Muscle layer of colon (tissue), 2 donors: ENCODE results near the gene DYNLRB1.
A peak's percentile ranks its signal among the peaks of the same experiment; 100 is the strongest.

Experiments
- H3K27ac ChIP-seq: one replicate; pipeline ENCODE4 v1.7.0; 2013; ENCODE audit warnings: low read depth, mild to moderate bottlenecking, low read length, moderate library complexity
- H3K27me3 ChIP-seq, 2 donors: one replicate each; pipeline ENCODE4 v1.7.0; 2013; ENCODE audit warnings: low read length in 2 of 2, mild to moderate bottlenecking in 2 of 2; ENCODE audit not compliant: insufficient read depth in 2 of 2, control insufficient read depth in 1 of 2
- H3K36me3 ChIP-seq: one replicate; pipeline ENCODE4 v1.7.0; 2013; ENCODE audit warnings: mild to moderate bottlenecking, low read length; ENCODE audit not compliant: insufficient read depth
- H3K4me1 ChIP-seq: one replicate; pipeline ENCODE4 v1.7.0; 2013; ENCODE audit warnings: mild to moderate bottlenecking, low read length; ENCODE audit not compliant: insufficient read depth
- H3K4me3 ChIP-seq, 2 donors: one replicate each; pipeline ENCODE4 v1.7.0; 2013; ENCODE audit warnings: low read length in 2 of 2, low read depth in 1 of 2, mild to moderate bottlenecking in 1 of 2, moderate library complexity in 1 of 2
- H3K9ac ChIP-seq: one replicate; pipeline ENCODE4 v1.7.0; 2013; ENCODE audit warnings: low read length
- H3K9me3 ChIP-seq: one replicate; pipeline ENCODE4 v1.7.0; 2013; ENCODE audit warnings: mild to moderate bottlenecking, low read length
- donor health status: abdominal sarcoma.
- donor health status: Adenocarcinoma of cecum.

DYNLRB1 gene

DNA sequence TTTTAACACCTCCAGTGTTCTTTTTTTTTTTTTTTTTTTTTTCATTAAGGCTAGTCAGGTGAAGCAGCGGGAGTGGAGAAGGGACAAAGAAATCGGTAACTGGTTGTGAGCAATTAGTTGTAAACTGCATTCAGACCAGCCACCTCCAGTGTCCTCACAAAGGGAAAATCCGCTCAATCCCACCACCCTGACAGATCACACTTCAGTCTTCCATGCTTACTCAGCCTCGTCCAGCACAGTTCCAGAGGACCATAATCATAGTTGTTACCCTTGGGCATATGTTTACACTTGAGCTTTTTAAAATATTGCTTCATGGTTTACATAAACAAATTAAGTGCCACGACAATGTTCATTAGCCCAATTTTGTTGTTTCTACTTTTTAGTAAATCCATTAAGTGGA is 10.2 kb downstream of the DYNLRB1 start:
- Histone ChIP-seq H3K27ac (peak overlapping the region; percentile 59), H3K4me3 (peak overlapping the region in 1 of 2 donors; percentile 25), H3K9ac (no peak overlapping the region), H3K4me1 (peaks cover 50% of the 10 kb centered on the region), H3K36me3 (peaks cover 40% of the 10 kb centered on the region), H3K9me3 (no peaks in the 10 kb centered on the region), H3K27me3 (no peaks in the 10 kb centered on the region)

DNA sequence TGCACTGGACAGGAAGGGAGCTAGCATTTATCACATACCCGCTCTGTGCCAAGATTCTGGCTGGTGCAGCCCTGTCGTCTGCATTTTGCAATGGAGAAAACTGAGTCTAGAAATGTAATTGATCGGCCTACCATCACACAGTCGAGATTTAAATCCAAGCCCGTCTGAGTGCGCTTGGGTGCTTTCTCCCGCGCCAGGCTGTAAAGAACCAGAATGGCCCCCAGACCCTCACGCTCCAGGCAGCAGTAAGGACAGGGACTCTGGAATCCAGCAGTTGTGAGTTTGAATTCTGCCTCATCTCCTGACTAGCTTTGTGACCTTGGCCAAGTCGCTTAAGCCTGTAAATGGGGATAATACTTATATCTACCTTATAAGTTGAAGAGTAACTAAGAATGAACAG is 10.8 kb downstream of the DYNLRB1 start:
- Histone ChIP-seq H3K9me3 (no peaks in the 10 kb centered on the region), H3K27me3 (no peaks in the 10 kb centered on the region), H3K27ac (peak overlapping the region; percentile 59), H3K4me3 (no peak overlapping the region), H3K9ac (no peak overlapping the region), H3K4me1 (peaks cover 50% of the 10 kb centered on the region), H3K36me3 (peaks cover 42% of the 10 kb centered on the region)

DNA sequence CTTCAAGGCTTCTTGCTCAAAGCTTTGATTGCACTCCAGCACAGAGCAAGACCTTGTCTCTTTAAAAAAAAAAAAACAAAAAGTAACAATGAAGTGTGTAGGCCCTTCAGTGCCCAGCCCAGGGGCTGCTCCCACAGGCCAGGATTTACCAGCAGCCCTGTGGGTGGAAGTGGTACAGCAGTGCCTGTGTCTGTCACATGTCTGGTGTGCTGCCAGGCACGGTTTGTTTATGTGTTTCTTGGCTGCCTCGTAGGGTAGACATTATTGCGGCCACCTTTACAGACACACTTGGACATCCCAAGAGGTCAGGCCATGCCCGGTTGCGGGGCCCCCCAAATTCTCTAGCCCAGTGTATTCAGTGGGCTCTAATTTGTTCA is 12.7 kb downstream of the DYNLRB1 start:
- H3K36me3 ChIP-seq = peaks cover 45% of the 10 kb centered on the region
- H3K27ac ChIP-seq = no peak overlapping the region
- peaks cover 35% of the 10 kb centered on the region for H3K4me1 ChIP-seq
- H3K9ac ChIP-seq = no peak overlapping the region
- H3K27me3 ChIP-seq = no peaks in the 10 kb centered on the region
- H3K4me3 ChIP-seq = no peak overlapping the region
- no peaks in the 10 kb centered on the region for H3K9me3 ChIP-seq

DNA sequence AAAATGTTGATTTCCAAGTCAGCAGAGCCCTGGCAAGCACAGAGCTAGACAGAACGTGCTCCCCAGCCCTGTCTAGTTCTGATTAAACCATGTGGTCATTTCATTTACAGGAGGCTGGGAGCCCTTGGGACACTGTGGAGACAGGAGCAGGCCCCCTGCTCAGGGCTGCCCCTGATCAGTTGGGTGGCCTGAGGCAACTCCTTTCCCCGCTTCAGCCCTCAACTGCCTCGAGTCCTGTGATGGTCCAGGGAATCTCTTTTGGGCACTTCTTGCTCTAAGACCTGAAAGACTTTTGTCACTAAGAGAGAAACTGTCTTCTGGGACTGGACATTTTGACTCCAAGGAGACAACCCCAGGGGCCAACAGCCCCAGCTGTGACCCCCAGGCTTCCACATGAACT is 13.5 kb downstream of the DYNLRB1 start:
- Histone ChIP-seq H3K4me3 (no peak overlapping the region), H3K27me3 (no peaks in the 10 kb centered on the region), H3K4me1 (peaks cover 28% of the 10 kb centered on the region), H3K9me3 (no peaks in the 10 kb centered on the region), H3K9ac (no peak overlapping the region), H3K27ac (no peak overlapping the region), H3K36me3 (peaks cover 53% of the 10 kb centered on the region)

DNA sequence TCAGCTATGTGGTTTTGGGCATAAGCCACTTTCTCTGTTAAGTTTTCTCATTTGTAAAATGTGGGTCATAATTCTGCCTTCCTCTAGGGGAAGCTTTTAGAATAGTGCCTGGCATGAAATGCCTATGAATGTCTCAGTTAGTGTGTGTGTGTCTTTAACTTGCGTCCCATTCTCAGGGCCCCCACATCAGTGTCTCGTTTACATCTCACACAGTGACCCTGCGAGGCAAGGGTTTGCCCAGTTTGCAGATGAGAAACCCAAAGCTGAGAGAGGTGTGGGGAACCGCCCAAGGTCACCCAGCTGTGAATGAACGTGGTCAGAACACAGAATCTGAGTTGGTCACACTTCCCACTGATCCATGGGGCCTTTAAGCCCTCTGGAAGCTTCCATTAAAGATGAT is 14.1 kb downstream of the DYNLRB1 start:
- no peak overlapping the region for H3K27ac ChIP-seq
- H3K4me1 ChIP-seq = peaks cover 25% of the 10 kb centered on the region
- H3K36me3 ChIP-seq = peaks cover 59% of the 10 kb centered on the region
- no peak overlapping the region for H3K4me3 ChIP-seq
- no peak overlapping the region for H3K9ac ChIP-seq
- H3K9me3 ChIP-seq = no peaks in the 10 kb centered on the region
- H3K27me3 ChIP-seq = no peaks in the 10 kb centered on the region

DNA sequence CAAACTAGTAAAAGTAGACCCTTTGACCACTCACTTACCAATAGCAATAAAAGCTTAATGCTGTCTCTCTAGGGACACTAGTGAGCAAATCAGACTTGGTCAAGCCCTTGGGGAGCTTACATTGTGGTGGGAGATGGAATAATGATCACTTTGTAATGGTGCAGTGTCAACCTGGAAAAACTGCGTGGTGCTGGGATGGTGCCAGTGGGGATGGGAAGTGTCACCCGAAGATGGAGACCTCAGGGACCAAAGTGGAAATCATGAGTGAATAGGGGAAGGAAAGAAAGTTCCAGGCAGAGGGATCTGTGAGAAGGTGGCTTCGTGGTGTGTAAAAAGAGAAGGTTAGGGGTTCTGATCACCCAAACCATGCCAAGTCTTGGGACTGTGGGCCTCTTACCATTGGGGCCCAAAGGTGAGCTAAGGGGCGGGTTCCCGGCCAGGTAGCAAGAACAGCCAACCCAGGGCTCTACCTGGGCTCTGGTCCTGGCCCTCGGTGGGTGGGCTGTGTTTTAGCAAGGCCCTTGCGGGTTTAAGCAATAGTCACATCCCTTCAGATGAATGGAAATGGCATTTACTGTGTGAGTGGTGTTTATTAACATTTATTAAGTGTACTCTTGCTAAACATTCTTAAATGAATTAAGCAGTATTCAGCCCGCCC is 15.5 kb downstream of the DYNLRB1 start:
- Histone ChIP-seq H3K9me3 (no peaks in the 10 kb centered on the region), H3K27ac (no peak overlapping the region), H3K36me3 (peaks cover 65% of the 10 kb centered on the region), H3K27me3 (no peaks in the 10 kb centered on the region), H3K4me3 (no peak overlapping the region), H3K9ac (no peak overlapping the region), H3K4me1 (peaks cover 11% of the 10 kb centered on the region)

DNA sequence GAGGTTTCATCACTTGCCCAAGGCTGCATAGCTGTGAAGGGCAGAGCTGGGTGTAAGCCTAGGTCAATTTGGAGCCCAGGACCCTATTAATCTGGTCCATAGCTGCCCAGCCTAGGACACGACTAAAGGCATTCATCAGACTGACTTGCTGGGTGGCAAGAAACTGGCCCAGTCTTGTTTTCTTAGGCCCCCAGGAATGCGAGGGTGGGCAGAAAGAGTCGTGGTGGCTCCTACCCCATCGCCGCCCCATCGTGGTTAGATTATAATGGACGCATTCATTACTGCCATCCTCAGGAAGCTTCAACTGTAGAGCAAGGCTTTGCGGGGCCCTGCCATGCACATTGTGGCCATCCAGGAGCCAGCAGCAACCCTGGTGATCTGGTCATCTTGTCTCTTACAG is 16.1 kb downstream of the DYNLRB1 start:
- Histone ChIP-seq H3K4me1 (peaks cover 7% of the 10 kb centered on the region), H3K27ac (no peak overlapping the region), H3K9me3 (no peaks in the 10 kb centered on the region), H3K36me3 (peaks cover 65% of the 10 kb centered on the region), H3K4me3 (no peak overlapping the region), H3K9ac (no peak overlapping the region), H3K27me3 (no peaks in the 10 kb centered on the region)

DNA sequence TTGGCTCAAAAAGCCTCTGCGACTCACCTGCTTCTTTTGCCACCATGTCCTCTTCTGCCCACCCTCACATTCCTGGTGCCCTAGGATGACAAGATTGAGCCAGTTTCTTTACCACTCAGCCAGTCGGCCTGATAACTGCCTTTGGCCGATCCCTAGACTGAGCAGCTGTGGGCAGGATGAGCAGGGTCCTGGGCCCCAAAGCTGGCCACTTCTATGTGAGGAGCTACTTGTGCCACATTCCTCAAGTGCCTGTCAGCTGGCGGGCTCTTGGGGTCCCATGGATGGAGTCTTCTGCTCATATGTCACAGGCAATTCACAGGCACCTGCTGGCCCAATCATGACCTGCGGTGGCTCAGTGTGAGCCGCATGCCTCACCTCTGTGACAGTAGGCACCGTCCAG is 16.5 kb downstream of the DYNLRB1 start:
- Histone ChIP-seq H3K4me1 (peaks cover 7% of the 10 kb centered on the region), H3K36me3 (peaks cover 65% of the 10 kb centered on the region), H3K27ac (no peak overlapping the region), H3K9me3 (no peaks in the 10 kb centered on the region), H3K4me3 (no peak overlapping the region), H3K27me3 (no peaks in the 10 kb centered on the region), H3K9ac (no peak overlapping the region)

DNA sequence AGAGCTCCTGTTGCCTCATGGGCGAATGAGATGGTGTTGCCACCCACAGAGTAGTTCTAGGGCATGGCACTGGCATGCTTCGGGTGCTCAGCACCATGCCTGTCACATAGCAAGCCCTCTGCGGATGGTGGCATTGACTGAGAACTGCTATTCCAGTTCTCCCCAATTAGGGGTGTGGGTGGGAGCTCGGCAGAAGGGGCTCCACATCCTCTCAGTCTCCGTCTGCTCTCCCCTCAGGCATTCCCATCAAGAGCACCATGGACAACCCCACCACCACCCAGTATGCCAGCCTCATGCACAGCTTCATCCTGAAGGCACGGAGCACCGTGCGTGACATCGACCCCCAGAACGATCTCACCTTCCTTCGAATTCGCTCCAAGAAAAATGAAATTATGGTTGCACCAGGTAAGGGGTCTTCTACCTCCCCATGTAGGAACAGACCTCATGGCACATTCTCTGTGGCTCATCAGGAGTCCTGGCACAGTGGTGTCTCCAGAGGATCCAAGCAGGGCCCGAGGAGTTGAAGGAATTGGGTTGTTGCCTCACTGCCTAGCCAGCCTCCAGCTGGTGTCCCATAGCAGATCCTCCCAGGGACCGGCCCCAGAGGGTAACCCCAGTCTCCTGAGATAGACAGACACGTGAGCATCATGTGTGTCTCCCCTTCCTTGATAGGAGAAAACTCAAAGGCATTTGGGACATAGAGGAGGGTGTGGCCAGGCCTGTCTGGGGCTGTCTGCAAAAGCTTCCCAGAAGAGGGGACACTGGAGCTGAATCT is 18.4 kb downstream of the DYNLRB1 start:
- Histone ChIP-seq H3K9ac (no peak overlapping the region), H3K4me3 (no peak overlapping the region), H3K27ac (no peak overlapping the region), H3K9me3 (no peaks in the 10 kb centered on the region), H3K4me1 (no peaks in the 10 kb centered on the region), H3K36me3 (peaks cover 65% of the 10 kb centered on the region), H3K27me3 (no peaks in the 10 kb centered on the region)

DNA sequence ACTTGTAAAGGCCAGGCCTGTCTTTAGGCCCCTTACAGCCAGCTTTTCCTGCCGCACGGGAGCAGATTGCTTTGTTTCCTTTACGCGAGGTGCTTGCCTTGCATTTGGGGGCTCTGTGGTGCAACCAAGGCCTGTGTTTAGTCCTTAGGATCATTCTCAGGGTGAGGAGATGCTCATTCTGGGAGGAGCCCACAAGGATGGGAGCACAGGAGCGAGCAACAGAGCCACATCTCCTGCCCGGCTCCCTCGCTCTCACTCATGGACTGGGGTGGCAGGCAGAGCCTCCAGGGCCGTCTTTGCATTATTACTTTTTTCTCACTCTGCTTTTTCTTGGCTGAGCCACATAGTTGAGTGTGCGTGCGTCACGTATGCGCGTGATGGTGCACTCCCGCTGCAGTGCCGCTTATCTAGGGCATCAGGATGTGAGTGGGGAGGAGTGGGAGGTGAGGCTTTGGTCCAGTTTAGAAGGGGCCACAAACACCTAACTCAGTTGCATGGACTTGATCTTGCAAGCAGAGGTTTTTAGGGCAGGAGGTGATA is 19.1 kb downstream of the DYNLRB1 start:
- no peaks in the 10 kb centered on the region for H3K9me3 ChIP-seq
- no peaks in the 10 kb centered on the region for H3K27me3 ChIP-seq
- H3K9ac ChIP-seq = no peak overlapping the region
- H3K4me3 ChIP-seq = no peak overlapping the region
- peaks cover 64% of the 10 kb centered on the region for H3K36me3 ChIP-seq
- H3K27ac ChIP-seq = no peak overlapping the region
- H3K4me1 ChIP-seq = no peaks in the 10 kb centered on the region

DNA sequence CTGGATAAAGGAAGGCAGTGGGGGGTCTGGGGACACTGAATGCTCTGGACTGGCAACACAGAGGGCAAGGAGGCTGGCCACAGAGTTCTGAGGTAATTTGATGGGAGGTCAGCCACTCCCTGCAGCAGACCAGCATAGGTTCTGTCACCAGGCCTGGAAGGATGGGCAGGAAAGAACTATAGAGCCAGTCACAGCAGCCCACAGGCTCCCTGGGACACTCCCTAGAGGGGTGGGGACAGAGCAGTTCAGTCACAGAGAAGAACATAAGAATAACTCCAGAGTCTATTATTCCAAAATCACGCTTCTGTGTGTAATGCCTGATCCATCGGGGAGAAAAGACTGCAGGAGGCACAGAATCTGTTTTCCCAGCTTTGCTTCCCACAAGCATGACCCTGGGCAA is 19.6 kb downstream of the DYNLRB1 start:
- H3K9me3 ChIP-seq = no peaks in the 10 kb centered on the region
- no peaks in the 10 kb centered on the region for H3K4me1 ChIP-seq
- H3K27me3 ChIP-seq = no peaks in the 10 kb centered on the region
- H3K9ac ChIP-seq = no peak overlapping the region
- H3K27ac ChIP-seq = no peak overlapping the region
- no peak overlapping the region for H3K4me3 ChIP-seq
- H3K36me3 ChIP-seq = peaks cover 64% of the 10 kb centered on the region
